OCI-LY3 (cell line): Measurements from ENCODE around the gene GADL1.

Source experiments
- H2AFZ ChIP-seq: fragments of 200-600, 300-600 bp; shearing (Covaris generic); 2 replicates; pipeline ENCODE4 v1.6.0; 2014; ENCODE audit warnings: antibody characterized with exemption, low read depth, low read length
- H3K27ac ChIP-seq: fragments of 200-600, 300-600 bp; sonication (generic); 2 replicates; pipeline ENCODE4 v1.5.1; 2014; ENCODE audit warnings: mild to moderate bottlenecking, low read length, moderate library complexity, mixed read lengths
- H3K27me3 ChIP-seq: fragments of 200-600, 300-600 bp; sonication (generic); 2 replicates; pipeline ENCODE4 v1.6.1; 2014; ENCODE audit warnings: low read depth, low read length, mixed read lengths
- H3K36me3 ChIP-seq: fragments of 200-600, 300-600 bp; sonication (generic); replicated peaks from 2 replicates; pipeline ENCODE3; 2014; ENCODE audit warnings: low read depth, low read length, mixed read lengths
- H3K4me1 ChIP-seq: fragments of 300-600, 200-600 bp; sonication (generic); 2 replicates; pipeline ENCODE4 v1.6.1; 2014; ENCODE audit warnings: low read length, mixed read lengths
- H3K4me2 ChIP-seq: fragments of 200-600, 300-600 bp; sonication (generic); 2 replicates; pipeline ENCODE4 v1.6.1; 2014; ENCODE audit warnings: low read length, mixed read lengths
- H3K4me3 ChIP-seq: fragments of 300-600, 200-600 bp; sonication (generic); 2 replicates; pipeline ENCODE4 v1.5.1; 2014; ENCODE audit warnings: antibody characterized with exemption, mild to moderate bottlenecking, low read length, moderate library complexity
- H3K79me2 ChIP-seq: fragments of 300-600, 200-600 bp; shearing (Covaris generic); 2 replicates; pipeline ENCODE4 v1.6.1; 2014; ENCODE audit warnings: mild to moderate bottlenecking, low read length, mixed read lengths
- H3K9ac ChIP-seq: fragments of 300-600, 200-600 bp; shearing (Covaris generic); 2 replicates; pipeline ENCODE4 v1.6.0; 2014; ENCODE audit warnings: mild to moderate bottlenecking, low read length, moderate library complexity
- H3K9me3 ChIP-seq: fragments of 200-600, 300-600 bp; shearing (Covaris generic); 2 replicates; pipeline ENCODE4 v1.6.1; 2014; ENCODE audit warnings: low read length, mixed read lengths; ENCODE audit not compliant: insufficient read depth
- H4K20me1 ChIP-seq: fragments of 200-600, 300-600 bp; sonication (generic); 2 replicates; pipeline ENCODE4 v1.6.1; 2016; ENCODE audit warnings: low read length, mixed read lengths; ENCODE audit not compliant: insufficient read depth
- CTCF ChIP-seq: fragments of 200-600, 300-600 bp; sonication (generic); IDR thresholded peaks from 2 replicates; pipeline ENCODE4 v1.5.1; 2014; ENCODE audit warnings: antibody characterized with exemption, low read length, low read depth
- EZH2phosphoT487 ChIP-seq: fragments of 200-600 bp; shearing (Covaris generic); IDR thresholded peaks from 2 replicates; pipeline ENCODE4 v1.6.1; 2018; ENCODE audit warnings: antibody characterized with exemption, mixed run types, low read depth

The GADL1 gene

DNA sequence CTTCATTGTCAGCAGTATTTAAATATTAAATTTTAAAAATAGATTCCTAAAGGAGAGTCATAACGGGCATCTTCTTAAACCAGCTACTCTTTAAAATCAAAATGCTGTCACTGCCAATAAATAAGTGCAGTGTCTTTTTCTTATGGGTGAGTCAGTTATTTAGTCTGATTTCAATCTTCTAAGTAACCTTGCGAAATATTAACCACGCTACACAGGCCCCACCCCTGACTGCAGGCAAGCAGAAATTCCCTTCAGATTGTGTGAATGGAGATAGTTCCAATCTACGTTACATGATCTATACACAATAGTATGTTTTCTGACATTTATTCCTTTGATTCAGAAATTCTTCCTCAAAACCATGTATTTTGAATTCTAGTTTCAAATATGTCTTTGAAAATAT is 141.5 kb downstream of the GADL1 start:
- H3K27ac ChIP-seq, result no peak overlapping the region
- no peaks in the 10 kb centered on the region for H3K9me3 ChIP-seq
- no peak overlapping the region for H3K4me3 ChIP-seq
- H2AFZ ChIP-seq, result no peak overlapping the region
- no peaks in the 10 kb centered on the region for H3K79me2 ChIP-seq
- TF ChIP-seq EZH2phosphoT487 (no peak), CTCF (no peak)
- H4K20me1 ChIP-seq, result no peaks in the 10 kb centered on the region
- no peak overlapping the region for H3K4me2 ChIP-seq
- H3K36me3 ChIP-seq, result no peaks in the 10 kb centered on the region
- peaks cover 21% of the 10 kb centered on the region for H3K4me1 ChIP-seq
- no peaks in the 10 kb centered on the region for H3K27me3 ChIP-seq
- no peak overlapping the region for H3K9ac ChIP-seq

- H3K4me2 ChIP-seq, result peak overlapping the region; percentile 75
- TF ChIP-seq CTCF, result no peak
- no peak for TF ChIP-seq EZH2phosphoT487
Observed at GRCh38 chr3:30752491-30752890, 142.0 kb downstream of the GADL1 start.

DNA sequence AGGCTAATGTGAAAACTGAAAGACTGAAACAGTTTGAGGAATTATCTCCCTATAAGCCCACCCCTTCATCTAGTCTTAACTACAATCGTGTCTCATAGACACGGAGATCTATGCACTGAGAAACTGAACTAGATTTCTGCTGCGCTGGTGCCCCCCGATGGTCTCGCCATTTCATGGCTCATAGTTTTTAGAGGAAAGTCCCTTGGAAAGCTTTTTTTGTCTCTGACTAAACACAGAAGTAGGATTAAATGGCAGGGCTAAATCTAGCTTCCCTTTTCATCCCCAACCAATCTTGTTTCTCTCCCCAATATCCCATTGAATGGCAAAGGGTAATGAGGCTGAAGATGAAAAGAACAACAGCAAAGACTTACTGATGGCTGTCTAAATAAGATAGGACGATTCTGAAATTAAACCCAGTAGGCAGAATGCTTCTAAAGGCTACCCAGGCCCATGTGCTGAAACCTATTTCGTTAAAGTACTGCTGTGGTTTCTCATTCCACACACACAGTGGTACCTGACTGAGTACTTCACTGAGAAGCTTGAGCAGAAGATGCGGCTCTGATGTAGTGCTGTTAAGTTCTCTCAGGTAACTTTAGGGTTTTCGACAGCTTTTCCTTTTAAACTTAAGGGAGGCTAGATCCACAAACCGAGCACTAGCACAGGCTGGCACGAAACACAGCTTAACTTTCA is 142.7 kb downstream of the GADL1 start:
- Histone ChIP-seq H3K9me3 (no peaks in the 10 kb centered on the region), H4K20me1 (no peaks in the 10 kb centered on the region), H3K4me2 (peak overlapping the region; percentile 75), H3K4me3 (peak overlapping the region; percentile 61), H3K4me1 (peaks cover 21% of the 10 kb centered on the region), H3K27ac (peak overlapping the region; percentile 51), H3K79me2 (no peaks in the 10 kb centered on the region), H2AFZ (peak overlapping the region; percentile 73), H3K27me3 (no peaks in the 10 kb centered on the region), H3K9ac (peak overlapping the region; percentile 32; the same call in 1 of the 2 replicates), H3K36me3 (no peaks in the 10 kb centered on the region)
- TF ChIP-seq CTCF (peak; percentile 89), EZH2phosphoT487 (no peak)

More at GRCh38 chr3:30752491-30752890, 142.0 kb downstream of the GADL1 start:
- Histone ChIP-seq H3K27me3 (no peaks in the 10 kb centered on the region), H3K9ac (peak overlapping the region; percentile 32; the same call in 1 of the 2 replicates), H4K20me1 (no peaks in the 10 kb centered on the region), H3K4me3 (peak overlapping the region; percentile 61), H3K36me3 (no peaks in the 10 kb centered on the region), H2AFZ (peak overlapping the region; percentile 65), H3K79me2 (no peaks in the 10 kb centered on the region), H3K9me3 (no peaks in the 10 kb centered on the region), H3K4me1 (peaks cover 21% of the 10 kb centered on the region), H3K27ac (0 out of 2 replicates have a peak overlapping the region, but pooled peaks have one; percentile 51)

DNA sequence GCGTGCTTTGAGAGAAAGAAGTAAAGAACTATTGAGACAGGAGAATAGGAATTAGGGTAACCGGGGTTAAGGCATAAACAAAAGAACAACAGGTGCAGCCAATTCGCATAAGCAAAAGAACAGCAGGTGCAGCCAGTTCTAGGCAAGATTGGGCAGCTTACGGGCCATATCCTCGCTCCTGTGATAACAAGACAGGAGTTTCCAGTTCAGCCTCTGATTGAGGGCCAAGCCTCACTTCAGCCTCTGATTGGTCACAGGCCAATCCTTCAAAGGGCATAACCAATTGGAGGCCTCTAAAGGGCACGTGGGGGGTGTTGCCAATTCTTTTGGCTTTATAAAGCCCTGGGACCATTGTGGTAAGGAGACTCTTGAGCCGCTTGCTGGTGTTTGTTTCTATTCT is 143.5 kb downstream of the GADL1 start:
- Histone ChIP-seq H3K9ac (no peak overlapping the region; the same call in 1 of the 2 replicates), H3K4me1 (peaks cover 21% of the 10 kb centered on the region), H3K9me3 (no peaks in the 10 kb centered on the region), H3K4me3 (peak overlapping the region; percentile 61), H3K27ac (no peak overlapping the region), H3K4me2 (peak overlapping the region; percentile 75), H2AFZ (peak overlapping the region; percentile 73; the same call in 1 of the 2 replicates), H4K20me1 (no peaks in the 10 kb centered on the region), H3K27me3 (no peaks in the 10 kb centered on the region), H3K36me3 (no peaks in the 10 kb centered on the region), H3K79me2 (no peaks in the 10 kb centered on the region)
- TF ChIP-seq CTCF (no peak), EZH2phosphoT487 (no peak)
